LHCN-M2 (cell line): ENCODE measurements around the gene ZNF559. TPM values are rescaled to one million over a fixed set of nuclear protein-coding genes. Genes with fewer than 3 reads are reported as not detected.

Source experiments
- DNase-seq: peaks from one replicate; pipeline ENCODE4 v3.0.0-alpha.2; 2012; ENCODE audit warnings: low read depth
- total RNA-seq: library from RNA; depleted of rRNA; stranded (reverse); fragments of >200 nt; gene quantifications from 2 replicates; pipeline ENCODE4 v1.2.3, GENCODE V29; 2014; rRNA removed

The ZNF559 gene
- total RNA-seq, 1 experiment from 2014 or later, result 6.2 TPM

DNA sequence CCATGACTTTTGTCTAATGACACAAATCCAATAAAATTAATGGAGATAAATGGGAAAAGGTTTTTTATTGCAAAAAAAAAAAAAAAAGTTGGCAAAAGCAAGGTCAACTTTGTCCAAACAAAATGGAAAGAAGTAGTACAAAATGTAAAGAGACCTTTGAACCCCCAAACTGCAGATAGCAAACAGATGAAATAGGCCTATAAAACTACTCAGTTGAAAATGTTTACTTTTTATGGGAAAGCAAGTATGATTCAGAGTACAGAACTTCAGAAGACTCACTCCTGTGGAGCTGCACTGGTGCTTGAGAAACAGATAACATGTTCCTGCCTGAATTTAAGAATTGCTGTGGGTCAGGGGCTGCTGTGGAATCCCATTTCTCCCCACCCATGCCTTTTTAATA, 29.0 kb downstream of the ZNF559 start:
- no peak for DNase-seq

DNA sequence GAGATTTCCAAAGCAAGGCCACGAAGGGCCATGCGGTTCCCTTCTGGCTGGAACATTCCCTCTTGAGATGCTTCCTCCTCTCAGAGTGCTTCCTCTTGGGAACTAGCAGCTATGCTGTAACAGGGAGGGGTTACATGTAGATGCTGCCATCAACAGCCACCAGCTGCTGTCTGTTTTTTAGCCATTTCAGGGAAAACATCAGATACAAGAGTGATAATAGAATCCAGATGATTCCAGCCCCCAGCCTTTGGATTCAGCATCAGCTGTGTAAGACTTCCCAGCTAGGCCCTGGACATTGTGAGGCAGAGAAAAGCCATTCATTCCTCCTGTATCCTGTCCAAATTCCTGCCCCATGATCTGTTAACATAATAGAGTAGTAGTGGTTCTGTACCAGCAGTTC, 30.7 kb downstream of the ZNF559 start:
- DNase-seq, result no peak

DNA sequence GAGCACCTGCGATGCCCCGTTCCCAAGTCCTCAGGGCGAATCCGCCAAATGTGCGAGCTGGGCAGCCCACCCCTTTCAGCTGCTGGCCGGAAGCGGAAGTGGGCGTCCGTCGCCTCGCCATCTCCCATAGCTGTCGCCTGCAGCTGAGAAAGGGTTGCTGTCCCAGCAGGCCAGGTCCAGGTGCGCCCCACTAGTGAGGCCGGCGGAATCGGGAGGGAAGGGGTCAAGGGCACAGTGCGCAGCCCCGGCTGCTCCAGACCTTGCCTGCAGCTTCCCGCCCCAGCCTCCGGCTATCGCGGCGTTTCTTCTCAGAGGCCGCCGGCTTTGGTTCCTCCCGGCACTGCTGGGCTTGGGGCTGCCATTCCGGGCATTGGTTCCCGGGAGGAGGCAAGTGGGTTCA, 38.9 kb downstream of the ZNF559 start, which contains the start of gene ZNF177:
TSS of gene ZNF177 (plus strand) at position 109 of the 400 bp plus-strand sequence. CDS start 15,299 bp downstream, outside the sequence.
- DNase-seq, result no peak

DNA sequence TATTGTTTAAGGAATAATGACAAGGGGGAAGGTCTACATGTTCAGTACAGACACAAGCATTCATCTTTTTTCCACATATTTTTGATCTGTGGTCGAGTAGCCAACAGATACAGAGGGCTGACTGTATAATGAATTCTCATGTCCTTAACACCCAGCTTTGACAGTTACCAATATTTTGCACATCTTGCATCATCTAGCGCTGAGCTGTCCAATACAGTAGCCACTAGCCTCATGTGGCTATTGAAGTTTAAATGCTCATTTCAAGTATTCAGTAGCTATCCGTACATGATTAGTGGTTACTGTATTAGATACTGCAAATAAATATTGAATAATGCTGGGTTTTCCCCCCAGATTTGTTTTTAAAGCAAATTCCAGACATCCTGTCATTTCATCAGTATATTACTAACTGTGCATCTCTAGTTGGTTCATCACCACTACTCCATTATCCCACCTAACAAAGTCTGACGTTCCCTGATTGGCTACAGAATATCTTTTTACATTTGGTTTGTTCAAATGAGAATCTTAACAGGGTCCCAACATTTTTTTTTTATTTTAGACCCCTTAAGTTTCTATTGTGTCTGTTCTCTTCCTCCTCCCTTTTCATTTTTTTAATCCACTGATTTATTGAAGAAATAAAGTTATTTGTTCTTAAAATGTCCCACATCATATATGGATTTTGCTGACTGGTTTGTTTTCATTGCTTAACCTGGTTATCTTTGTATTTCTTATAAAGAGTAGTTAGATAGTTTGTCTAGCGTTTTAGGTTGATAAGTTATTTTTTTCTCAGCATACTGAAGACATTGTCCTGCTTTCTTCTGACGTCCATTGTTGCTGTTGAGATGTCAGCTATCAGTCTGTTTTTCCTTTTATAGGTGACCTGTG, 47.0 kb downstream of the ZNF559 start:
- no peak for DNase-seq

DNA sequence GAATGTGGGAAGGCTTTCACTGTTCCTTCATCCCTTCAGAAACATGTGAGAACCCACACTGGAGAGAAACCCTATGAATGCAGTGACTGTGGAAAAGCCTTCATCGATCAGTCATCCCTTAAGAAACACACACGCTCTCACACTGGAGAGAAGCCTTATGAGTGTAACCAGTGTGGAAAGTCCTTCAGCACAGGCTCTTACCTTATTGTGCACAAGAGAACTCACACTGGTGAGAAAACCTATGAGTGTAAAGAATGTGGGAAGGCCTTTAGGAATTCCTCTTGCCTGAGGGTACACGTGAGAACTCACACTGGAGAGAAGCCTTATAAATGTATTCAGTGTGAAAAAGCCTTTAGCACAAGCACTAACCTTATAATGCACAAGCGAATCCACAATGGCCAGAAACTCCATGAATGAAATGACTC, 57.4 kb downstream of the ZNF559 start:
- DNase-seq, result no peak

Other genes starting within 250 kb of the ZNF559 start
- gene OR1M1, start 237.1 kb upstream of the ZNF559 start, total RNA-seq, result not detected in 2 replicates
- gene OR7G2, start 216.7 kb upstream of the ZNF559 start, total RNA-seq, result not detected in 2 replicates
- gene OR7G1, start 208.4 kb upstream of the ZNF559 start, total RNA-seq, result not detected in 2 replicates
- gene OR7G3, start 197.2 kb upstream of the ZNF559 start, total RNA-seq, result not detected in 2 replicates
- gene ZNF317, start 183.8 kb upstream of the ZNF559 start, total RNA-seq, result 22.8 and 23.8 TPM in 2 replicates
- gene OR7D2, start 145.2 kb upstream of the ZNF559 start, total RNA-seq, result 0.17 TPM in 1 of 2 replicates, not detected in the other
- gene OR7D4, start 104.6 kb upstream of the ZNF559 start, total RNA-seq, result not detected in 2 replicates
- not detected in 2 replicates for gene OR7E24, start 73.2 kb upstream of the ZNF559 start, total RNA-seq
- 13.9 and 34.0 TPM in 2 replicates for gene ZNF699, start 14.3 kb upstream of the ZNF559 start, total RNA-seq
- gene ZNF177, start 38.8 kb downstream of the ZNF559 start, total RNA-seq, result 1.3 and 2.2 TPM in 2 replicates
- 10.8 and 12.9 TPM in 2 replicates for gene ZNF266, start 111.4 kb downstream of the ZNF559 start, total RNA-seq
- not detected in 2 replicates for gene ZNF560, start 174.4 kb downstream of the ZNF559 start, total RNA-seq
- 10.3 and 13.9 TPM in 2 replicates for gene ZNF426, start 214.5 kb downstream of the ZNF559 start, total RNA-seq